GM12878 (cell line): ENCODE data around the gene ZNF836.

Experiments used
- ATF2 ChIP-seq: IDR thresholded peaks from 2 replicates; pipeline ENCODE4 v1.6.1; 2012; ENCODE audit warnings: low read length, inconsistent platforms
- BCL11A ChIP-seq: IDR thresholded peaks from 2 replicates; pipeline ENCODE4 v1.6.1; 2011; ENCODE audit warnings: low read depth, low read length
- BMI1 ChIP-seq: fragments of 450-650 bp; IDR thresholded peaks from 2 replicates; pipeline ENCODE4 v1.6.1; 2016; ENCODE audit warnings: mild to moderate bottlenecking, moderate library complexity, borderline replicate concordance
- CTCF ChIP-seq, 3 experiments: IDR thresholded peaks in 2 of 3; conservative IDR thresholded peaks in 1 of 3; 2 replicates each; pipeline ENCODE4 v1.5.1; 2011; ENCODE audit warnings: low read depth in 3 of 3, low read length in 3 of 3, mild to moderate bottlenecking in 3 of 3, control low read depth in 2 of 3, moderate library complexity in 2 of 3, inconsistent platforms in 1 of 3, mixed read lengths in 1 of 3; ENCODE audit not compliant: control insufficient read depth in 2 of 3, insufficient read depth in 1 of 3; ENCODE audit errors: extremely low read depth in 1 of 3
- EP300 ChIP-seq, 2 experiments: fragments of 150-350 bp in 1 of 2; IDR thresholded peaks; 2 replicates each; pipeline ENCODE4 v1.6.1; 2011 to 2012; ENCODE audit warnings: low read depth in 2 of 2, low read length in 2 of 2, borderline replicate concordance in 1 of 2, improper control_type of control experiment in 1 of 2, inconsistent platforms in 1 of 2; ENCODE audit not compliant: control insufficient read depth in 1 of 2
- FOXK2 ChIP-seq: fragments of 450-650 bp; IDR thresholded peaks from 2 replicates; pipeline ENCODE4 v1.6.1; 2017; ENCODE audit warnings: mild to moderate bottlenecking, moderate library complexity
- HDAC6 ChIP-seq: fragments of 200-600 bp; sonication (generic); IDR thresholded peaks from one replicate; pipeline ENCODE4 v1.8.0; 2017; ENCODE audit warnings: antibody characterized with exemption; ENCODE audit not compliant: unreplicated experiment
- KDM1A ChIP-seq: fragments of 200-600 bp; sonication (generic); IDR thresholded peaks from 2 replicates; pipeline ENCODE4 v1.6.1; 2016; ENCODE audit warnings: borderline replicate concordance
- MAX ChIP-seq: IDR thresholded peaks from 2 replicates; pipeline ENCODE4 v1.6.1; 2012; ENCODE audit warnings: low read depth, low read length, improper control_type of control experiment
- POLR2A ChIP-seq: IDR thresholded peaks from 2 replicates; pipeline ENCODE4 v1.6.1; 2011; ENCODE audit warnings: low read depth, mild to moderate bottlenecking, low read length
- RELB ChIP-seq: fragments of 450-650 bp; IDR thresholded peaks from 2 replicates; pipeline ENCODE4 v1.6.1; 2017; ENCODE audit warnings: low read depth, mild to moderate bottlenecking, moderate library complexity
- SIN3A ChIP-seq: IDR thresholded peaks from 2 replicates; pipeline ENCODE4 v1.6.1; 2012; ENCODE audit warnings: low read depth, low read length, improper control_type of control experiment
- ZNF24 ChIP-seq: fragments of 450-650 bp; IDR thresholded peaks from 2 replicates; pipeline ENCODE4 v1.6.1; 2017; ENCODE audit warnings: antibody characterized with exemption, mild to moderate bottlenecking

- no peak for TF ChIP-seq BMI1
- TF ChIP-seq ZNF24 = no peak
- no peak for TF ChIP-seq HDAC6
- no peak for TF ChIP-seq POLR2A
- no peak for TF ChIP-seq ATF2
- no peak for TF ChIP-seq RELB
- no peak for TF ChIP-seq CTCF (IDR thresholded peaks at IDR 0.05 in 2 of 3, conservative IDR thresholded peaks at IDR 0.05 in 1 of 3; ENCODE audit: control insufficient read depth in 2 of 3, extremely low read depth in 1 of 3, insufficient read depth in 1 of 3, low read depth in 3 of 3, low read length in 3 of 3)
- no peak for TF ChIP-seq BCL11A
- TF ChIP-seq MAX = no peak
- no peak for TF ChIP-seq KDM1A
- no peak for TF ChIP-seq FOXK2
- TF ChIP-seq SIN3A = no peak
- TF ChIP-seq EP300 (IDR thresholded peaks at IDR 0.05; ENCODE audit: borderline replicate concordance in 1 of 2, control insufficient read depth in 1 of 2, low read depth in 2 of 2, low read length in 2 of 2) = no peak
Observed at GRCh38 chr19:52114691-52115090, 56.7 kb downstream of the ZNF836 start.
